H9 (cell line): ENCODE results near the gene OVOL1. TPM values are rescaled to one million over a fixed set of nuclear protein-coding genes. Genes with fewer than 3 reads are reported as not detected.
A peak's percentile ranks its signal among the peaks of the same experiment; 100 is the strongest.

ENCODE experiments used
- DNase-seq: peaks from one replicate; pipeline ENCODE4 v3.0.0-alpha.2; 2017
- H2AFZ ChIP-seq: one replicate; pipeline ENCODE4 v1.6.1; 2013; ENCODE audit warnings: mild to moderate bottlenecking, low read length, control low read depth, moderate library complexity
- H2AK5ac ChIP-seq: 2 replicates; pipeline ENCODE4 v1.6.1; 2013; ENCODE audit warnings: low read length, control low read depth, mixed read lengths; ENCODE audit not compliant: insufficient read length
- H2BK120ac ChIP-seq: one replicate; pipeline ENCODE4 v1.6.1; 2013; ENCODE audit warnings: low read depth, mild to moderate bottlenecking, low read length, control low read depth, inconsistent platforms; ENCODE audit not compliant: poor library complexity, severe bottlenecking
- H2BK12ac ChIP-seq: 2 replicates; pipeline ENCODE4 v1.6.1; 2013; ENCODE audit warnings: low read length, control low read depth, mixed read lengths, low read depth; ENCODE audit not compliant: insufficient read length
- H2BK15ac ChIP-seq: 2 replicates; pipeline ENCODE4 v1.6.1; 2013; ENCODE audit warnings: low read depth, low read length, control low read depth
- H2BK20ac ChIP-seq: one replicate; pipeline ENCODE4 v1.6.1; 2013; ENCODE audit warnings: low read depth, mild to moderate bottlenecking, low read length, control low read depth, inconsistent platforms; ENCODE audit not compliant: poor library complexity, severe bottlenecking
- H2BK5ac ChIP-seq: 2 replicates; pipeline ENCODE4 v1.6.1; 2013; ENCODE audit warnings: low read length, control low read depth, mixed read lengths; ENCODE audit not compliant: insufficient read length
- H3K14ac ChIP-seq: 2 replicates; pipeline ENCODE4 v1.6.1; 2013; ENCODE audit warnings: low read length, control low read depth; ENCODE audit not compliant: insufficient read depth
- H3K18ac ChIP-seq: 2 replicates; pipeline ENCODE4 v1.6.1; 2013; ENCODE audit warnings: low read depth, mild to moderate bottlenecking, mixed read lengths, low read length, control low read depth; ENCODE audit not compliant: insufficient read length
- H3K23ac ChIP-seq: 2 replicates; pipeline ENCODE4 v1.6.1; 2013; ENCODE audit warnings: low read length, control low read depth, mixed read lengths, low read depth; ENCODE audit not compliant: insufficient read length
- H3K23me2 ChIP-seq: 2 replicates; pipeline ENCODE4 v1.6.1; 2013; ENCODE audit warnings: low read depth, mild to moderate bottlenecking, mixed read lengths, low read length, control low read depth; ENCODE audit not compliant: insufficient read length, poor library complexity, severe bottlenecking
- H3K27ac ChIP-seq: 2 replicates; pipeline ENCODE4 v1.5.1; 2013; ENCODE audit warnings: low read length, control low read depth, mixed read lengths, low read depth; ENCODE audit not compliant: insufficient read length
- H3K27me3 ChIP-seq: 2 replicates; pipeline ENCODE4 v1.6.1; 2013; ENCODE audit warnings: low read length, control low read depth, inconsistent platforms; ENCODE audit not compliant: insufficient read depth
- H3K4ac ChIP-seq: 2 replicates; pipeline ENCODE4 v1.6.1; 2013; ENCODE audit warnings: low read depth, mild to moderate bottlenecking, control low read depth, inconsistent platforms, low read length, moderate library complexity
- H3K4me1 ChIP-seq: 2 replicates; pipeline ENCODE4 v1.6.1; 2013; ENCODE audit warnings: low read length, control low read depth, inconsistent platforms; ENCODE audit not compliant: insufficient read depth
- H3K4me2 ChIP-seq: 2 replicates; pipeline ENCODE4 v1.6.1; 2013; ENCODE audit warnings: low read length, control low read depth, mixed read lengths; ENCODE audit not compliant: insufficient read length, insufficient read depth
- H3K56ac ChIP-seq: 2 replicates; pipeline ENCODE4 v1.6.1; 2013; ENCODE audit warnings: low read depth, mild to moderate bottlenecking, mixed read lengths, low read length, control low read depth; ENCODE audit not compliant: insufficient read length
- H3K79me1 ChIP-seq: 2 replicates; pipeline ENCODE4 v1.6.1; 2013; ENCODE audit warnings: low read depth, mild to moderate bottlenecking, moderate library complexity, low read length, control low read depth, inconsistent platforms; ENCODE audit not compliant: insufficient read depth, poor library complexity, severe bottlenecking
- H3K79me2 ChIP-seq: 2 replicates; pipeline ENCODE4 v1.6.1; 2013; ENCODE audit warnings: low read length, control low read depth, inconsistent platforms; ENCODE audit not compliant: insufficient read depth
- H3K9ac ChIP-seq: 2 replicates; pipeline ENCODE4 v1.6.1; 2013; ENCODE audit warnings: low read length, control low read depth, mixed read lengths; ENCODE audit not compliant: insufficient read length; ENCODE audit errors: extremely low read depth
- H3K9me3 ChIP-seq: one replicate; pipeline ENCODE4 v1.6.1; 2013; ENCODE audit warnings: low read depth, low read length, inconsistent platforms; ENCODE audit not compliant: control insufficient read depth
- H3T11ph ChIP-seq: one replicate; pipeline ENCODE4 v1.6.1; 2013; ENCODE audit warnings: mild to moderate bottlenecking, low read length, control low read depth, inconsistent platforms
- H4K20me1 ChIP-seq: one replicate; pipeline ENCODE4 v1.6.1; 2013; ENCODE audit not compliant: control insufficient read depth, insufficient read length, insufficient read depth
- H4K5ac ChIP-seq: 2 replicates; pipeline ENCODE4 v1.6.1; 2013; ENCODE audit warnings: low read depth, mild to moderate bottlenecking, mixed read lengths, low read length, control low read depth; ENCODE audit not compliant: insufficient read length
- H4K8ac ChIP-seq: replicated peaks from 2 replicates; pipeline ENCODE4 v1.6.1; 2013; ENCODE audit warnings: low read length, control low read depth, mixed read lengths, low read depth; ENCODE audit not compliant: insufficient read length
- H4K91ac ChIP-seq: 2 replicates; pipeline ENCODE4 v1.6.1; 2013; ENCODE audit warnings: low read depth, mild to moderate bottlenecking, moderate library complexity, mixed read lengths, low read length, control low read depth; ENCODE audit not compliant: insufficient read length
- H3K27ac Mint-ChIP-seq, 3 experiments: 2 replicates in 2 of 3; 3 replicates in 1 of 3; pipeline ENCODE4 v1.8.0; 2020 to 2021; ENCODE audit warnings: mixed read lengths in 3 of 3, mild to moderate bottlenecking in 1 of 3, moderate library complexity in 1 of 3
- H3K27me3 Mint-ChIP-seq: 2 replicates; pipeline ENCODE4 v1.8.0; 2021; ENCODE audit warnings: low read depth, mild to moderate bottlenecking, moderate library complexity, mixed read lengths
- H3K36me3 Mint-ChIP-seq, 3 experiments: 2 replicates in 2 of 3; 3 replicates in 1 of 3; pipeline ENCODE4 v1.8.0; 2020 to 2021; ENCODE audit warnings: low read depth in 3 of 3, mixed read lengths in 3 of 3; ENCODE audit not compliant: insufficient read depth in 1 of 3
- H3K4me1 Mint-ChIP-seq, 2 experiments: 2 replicates each; pipeline ENCODE4 v1.8.0; 2020; ENCODE audit warnings: mixed read lengths in 2 of 2
- H3K4me3 Mint-ChIP-seq, 2 experiments: 2 replicates in 1 of 2; 3 replicates in 1 of 2; pipeline ENCODE4 v1.8.0; 2020 to 2021; ENCODE audit warnings: mild to moderate bottlenecking in 2 of 2, mixed read lengths in 2 of 2, moderate library complexity in 1 of 2
- H3K9me3 Mint-ChIP-seq, 2 experiments: 2 replicates in 1 of 2; 3 replicates in 1 of 2; pipeline ENCODE4 v1.8.0; 2020; ENCODE audit warnings: mild to moderate bottlenecking in 2 of 2, mixed read lengths in 2 of 2, moderate library complexity in 1 of 2
- WGBS: extraction: QIAGEN DNeasy Blood & Tissue Kit; methylation state at CpG from one replicate; pipeline ENCODE4 v1.1.7; 2013; ENCODE audit warnings: missing lambda C conversion rate, low lambda C conversion rate, mixed read lengths; ENCODE audit not compliant: insufficient read length; ENCODE audit errors: extremely low coverage; 5-methylcytosine and 5-hydroxymethylcytosine counted together
- total RNA-seq: library from RNA; stranded (reverse); gene quantifications from 2 replicates; pipeline ENCODE4 v1.2.1, GENCODE V29; 2021
- TF ChIP-seq, protein P1 (sequence below): fragments of 200-600 bp; sonication (generic); conservative IDR thresholded peaks from 3 replicates; pipeline ENCODE4 v1.8.0; 2021; ENCODE audit warnings: antibody characterized with exemption, mild to moderate bottlenecking

The OVOL1 gene
- total RNA-seq, 1 experiment from 2014 or later, result 5.1 TPM

- H3K79me1 ChIP-seq, result no peaks in the 10 kb centered on the region
- no peak overlapping the region for H4K91ac ChIP-seq
- no peak overlapping the region for H2BK15ac ChIP-seq
- no peak overlapping the region for H3K4ac ChIP-seq
- no peak overlapping the region for H4K8ac ChIP-seq
- H2AK5ac ChIP-seq, result no peak overlapping the region
- no peaks in the 10 kb centered on the region for H3K79me2 ChIP-seq
- Mint-ChIP-seq H3K36me3 (peaks cover 0 to 6% (median under 1%) of the 10 kb centered on the region in 3 experiments; a peak in 1 of 7 replicates), H3K9me3 (no peaks in the 10 kb centered on the region; a peak in 1 of 5 replicates), H3K4me1 (peaks cover 40 to 50% of the 10 kb centered on the region in 2 experiments), H3K27ac (no peak overlapping the region), H3K4me3 (peak overlapping the region in 1 of 2 experiments; percentile 62; a peak in 1 of 5 replicates), H3K27me3 (peaks cover 16% of the 10 kb centered on the region)
- WGBS, result no CpG with 5 or more reads among the region's 16 CpGs
- no peak overlapping the region for H4K5ac ChIP-seq
- H3K9me3 ChIP-seq, result no peaks in the 10 kb centered on the region
- H3K23me2 ChIP-seq, result no peaks in the 10 kb centered on the region
- H3K4me1 ChIP-seq, result peaks cover 3% of the 10 kb centered on the region; the same call in 1 of the 2 replicates
- no peak overlapping the region for H3K4me2 ChIP-seq
- H3K23ac ChIP-seq, result no peak overlapping the region
- no peaks in the 10 kb centered on the region for H4K20me1 ChIP-seq
- no peak overlapping the region for H2BK5ac ChIP-seq
- no peak overlapping the region for H2AFZ ChIP-seq
- H3K9ac ChIP-seq, result no peak overlapping the region
- no peak overlapping the region for H2BK20ac ChIP-seq
- no peak overlapping the region for H3K18ac ChIP-seq
- no peak overlapping the region for H3K27ac ChIP-seq
- no peak overlapping the region for H2BK12ac ChIP-seq
- TF ChIP-seq, protein P1, sequence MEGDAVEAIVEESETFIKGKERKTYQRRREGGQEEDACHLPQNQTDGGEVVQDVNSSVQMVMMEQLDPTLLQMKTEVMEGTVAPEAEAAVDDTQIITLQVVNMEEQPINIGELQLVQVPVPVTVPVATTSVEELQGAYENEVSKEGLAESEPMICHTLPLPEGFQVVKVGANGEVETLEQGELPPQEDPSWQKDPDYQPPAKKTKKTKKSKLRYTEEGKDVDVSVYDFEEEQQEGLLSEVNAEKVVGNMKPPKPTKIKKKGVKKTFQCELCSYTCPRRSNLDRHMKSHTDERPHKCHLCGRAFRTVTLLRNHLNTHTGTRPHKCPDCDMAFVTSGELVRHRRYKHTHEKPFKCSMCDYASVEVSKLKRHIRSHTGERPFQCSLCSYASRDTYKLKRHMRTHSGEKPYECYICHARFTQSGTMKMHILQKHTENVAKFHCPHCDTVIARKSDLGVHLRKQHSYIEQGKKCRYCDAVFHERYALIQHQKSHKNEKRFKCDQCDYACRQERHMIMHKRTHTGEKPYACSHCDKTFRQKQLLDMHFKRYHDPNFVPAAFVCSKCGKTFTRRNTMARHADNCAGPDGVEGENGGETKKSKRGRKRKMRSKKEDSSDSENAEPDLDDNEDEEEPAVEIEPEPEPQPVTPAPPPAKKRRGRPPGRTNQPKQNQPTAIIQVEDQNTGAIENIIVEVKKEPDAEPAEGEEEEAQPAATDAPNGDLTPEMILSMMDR, result no peak
- no peak overlapping the region for H2BK120ac ChIP-seq
- H3K56ac ChIP-seq, result no peak overlapping the region
- H3K27me3 ChIP-seq, result no peaks in the 10 kb centered on the region
- no peak for DNase-seq
- no peak overlapping the region for H3T11ph ChIP-seq
- H3K14ac ChIP-seq, result no peak overlapping the region; the same call in 1 of the 2 replicates
Measured at GRCh38 chr11:65793144-65793581, 6.3 kb downstream of the OVOL1 start.
